Ascending aorta (tissue), 2 donors: Measurements from ENCODE around the gene JAKMIP2. TPM values are rescaled to one million over a fixed set of nuclear protein-coding genes. Genes with fewer than 3 reads are reported as not detected.

Source experiments
- DNase-seq, 2 donors: peaks; one replicate each; pipeline ENCODE4 v3.0.0-alpha.2; 2019; ENCODE audit warnings: low spot score in 2 of 2
- H3K27ac ChIP-seq, 2 donors: fragments of 200-600 bp; sonication (generic); one replicate each; pipeline ENCODE4 v1.5.1; 2016 to 2017; ENCODE audit warnings: mild to moderate bottlenecking in 1 of 2
- H3K27me3 ChIP-seq: fragments of 200-600 bp; sonication (generic); one replicate; pipeline ENCODE4 v1.5.1; 2017
- H3K36me3 ChIP-seq, 2 donors: fragments of 200-600 bp; sonication (generic); one replicate each; pipeline ENCODE4 v1.5.1; 2016
- H3K4me1 ChIP-seq, 2 donors: fragments of 200-600 bp; sonication (generic); one replicate each; pipeline ENCODE4 v1.5.1; 2016 to 2017; ENCODE audit warnings: mild to moderate bottlenecking in 1 of 2
- H3K4me3 ChIP-seq, 2 donors: fragments of 200-600 bp; sonication (generic); one replicate each; pipeline ENCODE4 v1.5.1; 2016 to 2017; ENCODE audit warnings: mild to moderate bottlenecking in 1 of 2
- H3K9me3 ChIP-seq, 2 donors: fragments of 200-600 bp; sonication (generic); one replicate each; pipeline ENCODE4 v1.5.1; 2016
- CTCF ChIP-seq, 3 experiments: fragments of 200-600 bp in 2 of 3; fragments of 450-650 bp in 1 of 3; sonication (generic) in 2 of 3; IDR thresholded peaks; one replicate each; pipeline ENCODE4 v1.5.1; 2016 to 2019; ENCODE audit warnings: antibody characterized with exemption in 3 of 3, mild to moderate bottlenecking in 1 of 3, moderate library complexity in 1 of 3
- intact Hi-C: fragments of 100-400 bp; cut with DNase I; formaldehyde crosslinking; loops from one replicate; pipeline ENCODE4 v1.15.1; 2023
- total RNA-seq: library from RNA; depleted of rRNA; stranded (reverse); fragments of >200 nt; gene quantifications from one replicate; pipeline ENCODE4 v1.1.0, GENCODE V29; 2016

The JAKMIP2 gene
- total RNA-seq, 1 donor from 2014 or later = not detected

DNA sequence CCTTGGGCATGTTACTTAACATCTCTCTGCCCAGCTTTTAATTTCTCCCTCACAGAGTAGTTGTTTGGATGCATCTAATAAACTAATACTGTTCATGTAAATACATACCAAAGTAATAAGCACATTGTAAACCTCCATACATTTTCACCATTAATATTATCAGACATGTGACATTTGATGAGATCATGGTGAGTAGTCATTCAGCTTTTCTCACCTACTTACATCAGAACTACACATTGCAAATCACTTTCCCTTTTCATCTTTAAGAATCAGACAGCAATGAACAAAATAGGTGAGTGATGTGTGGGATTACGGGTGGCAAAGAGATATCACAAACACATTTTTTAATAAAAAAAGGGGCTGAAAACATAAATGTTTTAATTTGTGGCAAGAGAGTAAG is 89.3 kb downstream of the JAKMIP2 start:
- Histone ChIP-seq H3K27me3 (no peaks in the 10 kb centered on the region), H3K36me3 (no peaks in the 10 kb centered on the region), H3K9me3 (no peaks in the 10 kb centered on the region), H3K4me1 (no peaks in the 10 kb centered on the region), H3K4me3 (no peak overlapping the region), H3K27ac (no peak overlapping the region)
- no peak for DNase-seq
- no peak for TF ChIP-seq CTCF (IDR thresholded peaks at IDR 0.05)
- intact Hi-C loops = no loop called here

DNA sequence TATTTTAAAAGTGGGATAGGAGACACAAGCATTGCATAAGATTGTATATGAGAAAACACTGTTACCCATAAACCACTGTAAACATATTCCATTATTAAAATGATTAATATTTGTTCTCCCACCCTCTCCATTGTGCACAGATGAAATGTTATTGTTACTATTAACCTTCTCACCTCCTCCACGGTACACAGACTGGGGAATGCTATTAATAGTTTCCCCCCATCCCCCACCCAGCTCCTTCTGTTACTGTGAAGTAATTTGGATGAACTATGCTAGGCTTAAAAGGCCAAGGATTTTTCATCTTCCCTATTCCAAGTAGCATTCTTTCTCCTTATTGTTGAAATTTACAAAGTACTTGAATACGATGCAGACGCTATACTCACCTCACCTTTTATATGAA is 91.4 kb downstream of the JAKMIP2 start:
- Histone ChIP-seq H3K27ac (no peak overlapping the region), H3K4me3 (no peak overlapping the region), H3K27me3 (no peaks in the 10 kb centered on the region), H3K4me1 (no peaks in the 10 kb centered on the region), H3K9me3 (no peaks in the 10 kb centered on the region), H3K36me3 (no peaks in the 10 kb centered on the region)
- TF ChIP-seq CTCF (IDR thresholded peaks at IDR 0.05) = no peak
- intact Hi-C loops = no loop called here
- no peak for DNase-seq

GRCh38 chr5:147690595-147690994 is 91.9 kb downstream of the JAKMIP2 start:
- no peak overlapping the region for H3K4me3 ChIP-seq
- no peak overlapping the region for H3K27ac ChIP-seq
- no peaks in the 10 kb centered on the region for H3K9me3 ChIP-seq
- TF ChIP-seq CTCF (IDR thresholded peaks at IDR 0.05) = no peak
- DNase-seq = no peak
- intact Hi-C loops = no loop called here
- H3K36me3 ChIP-seq = no peaks in the 10 kb centered on the region
- no peaks in the 10 kb centered on the region for H3K4me1 ChIP-seq
- no peaks in the 10 kb centered on the region for H3K27me3 ChIP-seq

GRCh38 chr5:147689426-147689825 is 93.1 kb downstream of the JAKMIP2 start:
- intact Hi-C loops = no loop called here
- Histone ChIP-seq H3K9me3 (no peaks in the 10 kb centered on the region), H3K4me3 (no peak overlapping the region), H3K36me3 (no peaks in the 10 kb centered on the region), H3K27me3 (no peaks in the 10 kb centered on the region), H3K27ac (no peak overlapping the region), H3K4me1 (no peaks in the 10 kb centered on the region)
- no peak for TF ChIP-seq CTCF (IDR thresholded peaks at IDR 0.05)
- no peak for DNase-seq

- TF ChIP-seq CTCF (IDR thresholded peaks at IDR 0.05) = no peak
- no peaks in the 10 kb centered on the region for H3K9me3 ChIP-seq
- intact Hi-C loops = no loop called here
- H3K27ac ChIP-seq = no peak overlapping the region
- no peaks in the 10 kb centered on the region for H3K36me3 ChIP-seq
- no peak overlapping the region for H3K4me3 ChIP-seq
- no peaks in the 10 kb centered on the region for H3K27me3 ChIP-seq
- no peaks in the 10 kb centered on the region for H3K4me1 ChIP-seq
- no peak for DNase-seq
Measured at GRCh38 chr5:147688656-147689356, 93.7 kb downstream of the JAKMIP2 start.

DNA sequence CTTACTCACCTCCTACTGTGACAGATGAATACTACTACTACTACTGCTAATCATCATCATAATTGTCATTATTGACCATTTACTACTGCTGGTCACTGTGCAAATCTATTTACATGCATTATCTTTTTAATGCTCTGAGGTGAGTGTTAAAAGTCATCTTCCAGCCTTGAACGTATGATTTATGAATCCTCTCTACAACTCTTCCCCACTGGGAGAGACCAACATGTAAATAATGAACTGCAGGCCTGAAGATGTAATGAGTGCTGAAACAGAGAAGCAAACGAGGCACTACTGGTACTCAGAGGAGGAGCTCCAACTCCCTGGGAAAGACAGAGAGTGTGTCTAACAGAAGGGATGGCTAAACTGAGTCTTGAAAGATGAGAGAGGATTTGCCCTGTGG is 95.4 kb downstream of the JAKMIP2 start:
- Histone ChIP-seq H3K27ac (no peak overlapping the region), H3K4me1 (no peaks in the 10 kb centered on the region), H3K36me3 (no peaks in the 10 kb centered on the region), H3K27me3 (no peaks in the 10 kb centered on the region), H3K4me3 (no peak overlapping the region), H3K9me3 (no peaks in the 10 kb centered on the region)
- no peak for DNase-seq
- intact Hi-C loops = no loop called here
- TF ChIP-seq CTCF (IDR thresholded peaks at IDR 0.05) = no peak
